Measurements from ENCODE around the gene DHX8.

GRCh38 chr17:43572368-43572980, 88.7 kb downstream of the DHX8 start:
- TF ChIP-seq POLR2AphosphoS5 (IDR thresholded peaks at IDR 0.05) = no peak
- no peak for TF ChIP-seq CTCF (IDR thresholded peaks at IDR 0.05)
- TF ChIP-seq POLR2A (IDR thresholded peaks at IDR 0.05) = no peak
- TF ChIP-seq EP300 (IDR thresholded peaks at IDR 0.05; ENCODE audit: low read depth) = no peak

Measured in transverse colon (tissue), 4 donors.